K562 (cell line): Measurements from ENCODE around the gene GATA2. TPM values are rescaled to one million over a fixed set of nuclear protein-coding genes. Genes with fewer than 3 reads are reported as not detected.

Source experiments
- ATAC-seq: fragments of 200-7000 bp; cut with Tn5 transposase; 3 replicates; pipeline ENCODE4 v1.9.1; 2020; ENCODE audit warnings: moderate library complexity
- BruUV-seq: library from RNA; stranded (reverse); fragments of 400-500 nt; replicated peaks from 2 replicates; lab custom pipeline; 2021; lab: Mats Ljungman, UMichigan
- CTCF ChIA-PET: fragments of 300-600 bp; formaldehyde crosslinking; extraction: SDS; loops from one replicate; lab custom pipeline; 2021; ENCODE audit warnings: low intra/inter-chr PET ratio; lab: Yijun Ruan, JAX
- POLR2A ChIA-PET: fragments of 300-600, 350-650 bp; sonication (Branson Sonifier 250); formaldehyde crosslinking; extraction: SDS; loops from one replicate; lab custom pipeline; 2021; ENCODE audit warnings: antibody characterized with exemption, inconsistent platforms; lab: Yijun Ruan, JAX
- DNase-seq, 4 experiments: peaks; one replicate each; pipeline versions ENCODE4 v3.0.0 to v3.0.0-alpha.2; 2011 to 2018; ENCODE audit warnings: low spot score in 3 of 4, mixed read lengths in 3 of 4; ENCODE audit errors: extremely low read depth in 1 of 4
- FAIRE-seq: peaks from 2 replicates; lab custom pipeline; 2011; peaks lifted over from hg19 to GRCh38; lab: Jason Lieb, UNC
- H2AFZ ChIP-seq: 2 replicates; pipeline ENCODE4 v1.6.0; 2011; ENCODE audit warnings: low read depth, low read length, control low read depth, inconsistent platforms
- H3K27ac ChIP-seq: fragments of 200-600 bp; 3 replicates; pipeline ENCODE4 v1.8.0; 2011; ENCODE audit warnings: low read depth, mild to moderate bottlenecking, control low read depth, inconsistent platforms, low read length, moderate library complexity, mixed read lengths; ENCODE audit errors: extremely low read depth
- H3K27me3 ChIP-seq, 2 experiments: fragments of 300-600 bp in 1 of 2; 2 replicates in 1 of 2; 3 replicates in 1 of 2; pipeline versions ENCODE4 v1.6.0 to v1.8.0; 2011; ENCODE audit warnings: inconsistent platforms in 2 of 2, low read length in 2 of 2, mild to moderate bottlenecking in 1 of 2, mixed read lengths in 1 of 2, moderate library complexity in 1 of 2; ENCODE audit not compliant: control insufficient read depth in 2 of 2, insufficient read depth in 2 of 2
- H3K36me3 ChIP-seq: fragments of 300-600 bp; 3 replicates; pipeline ENCODE4 v1.8.0; 2011; ENCODE audit warnings: mild to moderate bottlenecking, low read length, inconsistent platforms; ENCODE audit not compliant: control insufficient read depth, insufficient read depth
- H3K4me1 ChIP-seq, 2 experiments: fragments of 200-600 bp in 1 of 2; replicated peaks in 1 of 2; 2 replicates in 1 of 2; 3 replicates in 1 of 2; pipeline versions ENCODE4 v1.5.1 to v1.8.0; 2011; ENCODE audit warnings: inconsistent platforms in 2 of 2, low read length in 2 of 2, mild to moderate bottlenecking in 1 of 2, mixed read lengths in 1 of 2, moderate library complexity in 1 of 2; ENCODE audit not compliant: control insufficient read depth in 2 of 2, insufficient read depth in 2 of 2
- H3K4me2 ChIP-seq: 2 replicates; pipeline ENCODE4 v1.6.1; 2011; ENCODE audit warnings: low read length, control low read depth, inconsistent platforms, mixed read lengths; ENCODE audit not compliant: insufficient read depth
- H3K4me3 ChIP-seq: fragments of 200-600 bp; sonication (generic), shearing (Covaris generic); 2 replicates; pipeline ENCODE4 v1.5.1; 2016; ENCODE audit warnings: control low read depth, inconsistent platforms
- H3K79me2 ChIP-seq: fragments of 200-600 bp; 3 replicates; pipeline ENCODE4 v1.8.0; 2011; ENCODE audit warnings: low read length, inconsistent platforms; ENCODE audit not compliant: control insufficient read depth, insufficient read depth
- H3K9ac ChIP-seq, 2 experiments: 2 replicates each; pipeline versions ENCODE4 v1.6.0 to v1.6.1; 2011; ENCODE audit warnings: low read depth in 2 of 2, low read length in 2 of 2, control low read depth in 1 of 2, inconsistent platforms in 1 of 2, mild to moderate bottlenecking in 1 of 2, mixed read lengths in 1 of 2; ENCODE audit not compliant: insufficient read depth in 1 of 2
- H3K9me1 ChIP-seq: one replicate; pipeline ENCODE4 v1.6.0; 2011; ENCODE audit warnings: inconsistent platforms, mild to moderate bottlenecking, low read length, moderate library complexity; ENCODE audit not compliant: control insufficient read depth, insufficient read depth
- H3K9me3 ChIP-seq: replicated peaks from 2 replicates; pipeline ENCODE4 v1.5.1; 2011; ENCODE audit warnings: low read depth, low read length, inconsistent platforms; ENCODE audit not compliant: control insufficient read depth, insufficient read depth
- H4K20me1 ChIP-seq: replicated peaks from 2 replicates; pipeline ENCODE4 v1.6.1; 2011; ENCODE audit warnings: low read length, inconsistent platforms, mixed read lengths; ENCODE audit not compliant: control insufficient read depth, insufficient read depth
- AFF4 ChIP-seq: sonication (generic); formaldehyde crosslinking; IDR thresholded peaks from 2 replicates; pipeline ENCODE4 v1.8.0; 2023; ENCODE audit warnings: mild to moderate bottlenecking, missing genetic modification reagents
- CHD1 ChIP-seq: fragments of 200-600 bp; sonication (generic); IDR thresholded peaks from one replicate; pipeline ENCODE4 v1.6.1; 2012; ENCODE audit warnings: mild to moderate bottlenecking, moderate library complexity, low read length, inconsistent platforms
- E2F1 ChIP-seq: sonication (generic); formaldehyde crosslinking; IDR thresholded peaks from 2 replicates; pipeline ENCODE4 v1.8.1; 2023; ENCODE audit warnings: mild to moderate bottlenecking, missing genetic modification reagents, moderate library complexity
- GMEB1 ChIP-seq: fragments of 250-450 bp; sonication (Bioruptor Pico); IDR thresholded peaks from 2 replicates; pipeline ENCODE4 v1.4.0; 2020; ENCODE audit warnings: mild to moderate bottlenecking
- HDGF ChIP-seq: fragments of 450-650 bp; IDR thresholded peaks from 2 replicates; pipeline ENCODE4 v1.6.1; 2016
- HOXB6 ChIP-seq: fragments of 250-450 bp; sonication (Bioruptor Pico); IDR thresholded peaks from 2 replicates; pipeline ENCODE4 v1.5.1; 2022; ENCODE audit warnings: mild to moderate bottlenecking, borderline replicate concordance
- MTA2 ChIP-seq: fragments of 450-650 bp; IDR thresholded peaks from 2 replicates; pipeline ENCODE4 v1.6.1; 2016; ENCODE audit warnings: low read depth
- PTBP1 ChIP-seq: fragments of 200-400 bp; formaldehyde crosslinking; IDR thresholded peaks from 2 replicates; pipeline ENCODE4 v1.6.1; 2017; ENCODE audit warnings: low read depth, low read length
- U2AF2 ChIP-seq: fragments of 200-400 bp; formaldehyde crosslinking; optimal IDR thresholded peaks from 2 replicates; pipeline ENCODE3; 2017; ENCODE audit warnings: low read depth, mild to moderate bottlenecking, low read length
- ZNF12 ChIP-seq: sonication (generic); formaldehyde crosslinking; IDR thresholded peaks from 2 replicates; pipeline ENCODE4 v1.4.0; 2020; ENCODE audit warnings: mild to moderate bottlenecking, missing genetic modification reagents
- ZNF197 ChIP-seq: fragments of 200-800 bp; sonication (Bioruptor generic); IDR thresholded peaks from 2 replicates; pipeline ENCODE4 v1.6.1; 2016; ENCODE audit warnings: low read depth, missing genetic modification characterization, missing compliant biosample characterization
- ZNF316 ChIP-seq: fragments of 450-650 bp; IDR thresholded peaks from 2 replicates; pipeline ENCODE4 v1.6.1; 2016
- ZNF766 ChIP-seq: fragments of 200-800 bp; sonication (Bioruptor generic); conservative IDR thresholded peaks from 2 replicates; pipeline ENCODE4 v1.6.1; 2016; ENCODE audit warnings: missing genetic modification characterization, missing compliant biosample characterization
- WGBS: fragments of 100-300 bp; shearing (Covaris generic); methylation state at CpG from one replicate; pipeline ENCODE4 v1.1.6; 2016; ENCODE audit warnings: low coverage, mixed read lengths; ENCODE audit not compliant: insufficient coverage; ENCODE audit errors: missing lambda C conversion rate; 5-methylcytosine and 5-hydroxymethylcytosine counted together
- in situ Hi-C: fragments of 300-500 bp; cut with MboI; formaldehyde crosslinking; loops from 4 replicates; pipeline ENCODE4 v1.15.0; 2018; ENCODE audit warnings: inconsistent platforms, mixed read lengths
- intact Hi-C: fragments of 100-400 bp; cut with micrococcal nuclease; formaldehyde crosslinking; loops from 2 replicates; pipeline ENCODE4 v1.14.2; 2022
- polyA plus RNA-seq, 8 experiments: library from polyadenylated mRNA; depleted of rRNA in 4 of 8; stranded (reverse) in 5 of 8; unstranded in 3 of 8; fragments of >200 nt; fragmentation: Nextera tagmentation in 2 of 8; fragmentation: Illumina TruSeq in 1 of 8; extraction: Ambion mirVana in 2 of 8; extraction: Trizol in 1 of 8; gene quantifications; 2 replicates each; pipeline versions ENCODE4 v1.2.1 to v1.2.3, GENCODE V29; 2011 to 2014; ENCODE audit warnings: inconsistent platforms in 1 of 8, missing spikeins in 1 of 8
- total RNA-seq, 7 experiments: library from RNA; depleted of rRNA in 6 of 7; stranded (reverse); fragments of >200 nt in 6 of 7; fragmentation: Illumina TruSeq in 2 of 7; extraction: Trizol in 2 of 7; gene quantifications; 2 replicates each; pipeline versions ENCODE4 v1.2.1 to v1.2.3, GENCODE V29; 2011 to 2021; ENCODE audit warnings: low replicate concordance in 1 of 7

Gene GATA2
- total and polyA plus RNA-seq, 9 of the 15 experiments (the other 6 are each of a cell fraction or from before 2014, with no cell fraction given) = 8.5 to 218 (median 50.8) TPM

- Histone ChIP-seq H3K36me3 (no peaks in the 10 kb centered on the region), H3K4me1 (peaks cover 0 to 7% of the 10 kb centered on the region in 2 experiments; a peak in 2 of 5 replicates), H3K9me1 (no peaks in the 10 kb centered on the region), H3K4me2 (no peak overlapping the region), H3K27ac (no peak overlapping the region), H3K79me2 (no peaks in the 10 kb centered on the region), H4K20me1 (no peaks in the 10 kb centered on the region; the same call in 1 of the 2 replicates), H2AFZ (no peak overlapping the region), H3K9me3 (no peaks in the 10 kb centered on the region), H3K27me3 (peaks cover 2 to 22% of the 10 kb centered on the region in 2 experiments; a peak in 3 of 5 replicates), H3K4me3 (no peak overlapping the region), H3K9ac (peak overlapping the region in 1 of 2 experiments; percentile 57; a peak in 1 of 4 replicates)
- ChIA-PET POLR2A (interaction anchor here (0.8 to 1.3 kb wide), 3 partner anchors 13 to 374 kb away, joined by 3 read pairs; no protein-coding TSS in a partner anchor), CTCF (no interaction called here)
- ATAC-seq = no peak
- BruUV-seq = no TSS peak
- intact Hi-C loops = no loop called here
- DNase-seq = no peak
- FAIRE-seq = no peak
- in situ Hi-C loops = no loop called here
- WGBS = 33% methylated on average over 3 of the region's 7 CpGs
- TF ChIP-seq PTBP1 (no peak), ZNF197 (CRISPR knock-in tag) (no peak), MTA2 (no peak), ZNF12 (CRISPR knock-in tag) (no peak), HDGF (no peak), E2F1 (CRISPR knock-in tag) (no peak), ZNF316 (no peak), CHD1 (no peak), AFF4 (no peak), U2AF2 (no peak), HOXB6 (CRISPR knock-in tag) (no peak), ZNF766 (CRISPR knock-in tag) (no peak), GMEB1 (no peak)
These were observed 50.9 kb downstream of the GATA2 start for GRCh38 chr3:128442070-128442469.
